GM23338 (cell line): ENCODE results near the gene ADGRF1. TPM values are rescaled to one million over a fixed set of nuclear protein-coding genes. Genes with fewer than 3 reads are reported as not detected.

ENCODE experiments used
- ATAC-seq: fragments of 200-7000 bp; cut with Tn5 transposase; 3 replicates; pipeline ENCODE4 v1.9.1; 2020
- DNase-seq: peaks from one replicate; pipeline ENCODE4 v3.0.0-alpha.2; 2015; ENCODE audit warnings: low spot score
- H2AFZ ChIP-seq: fragments of 200-600 bp; sonication (generic); 2 replicates; pipeline ENCODE4 v1.8.0; 2016; ENCODE audit warnings: antibody characterized with exemption, mild to moderate bottlenecking, moderate library complexity
- H3F3A ChIP-seq: fragments of 200-600 bp; sonication (generic); replicated peaks from 2 replicates; pipeline ENCODE4 v1.8.0; 2017; ENCODE audit warnings: antibody characterized with exemption, mixed run types, low read depth
- H3K27ac ChIP-seq: fragments of 200-600 bp; sonication (generic); 2 replicates; pipeline ENCODE4 v1.6.1; 2016; ENCODE audit warnings: low read depth
- H3K27me3 ChIP-seq: fragments of 200-600 bp; sonication (generic); 2 replicates; pipeline ENCODE4 v1.8.0; 2016; ENCODE audit warnings: mild to moderate bottlenecking, mixed run types, moderate library complexity; ENCODE audit not compliant: insufficient read depth
- H3K36me3 ChIP-seq: fragments of 200-600 bp; sonication (generic); 2 replicates; pipeline ENCODE4 v1.8.0; 2016; ENCODE audit warnings: mild to moderate bottlenecking; ENCODE audit not compliant: insufficient read depth
- H3K4me1 ChIP-seq: fragments of 200-600 bp; sonication (generic); 2 replicates; pipeline ENCODE4 v1.8.0; 2016; ENCODE audit warnings: mild to moderate bottlenecking, moderate library complexity; ENCODE audit not compliant: insufficient read depth
- H3K4me2 ChIP-seq: fragments of 200-600 bp; sonication (generic); 2 replicates; pipeline ENCODE4 v1.7.1; 2017; ENCODE audit warnings: mixed run types
- H3K4me3 ChIP-seq: fragments of 200-600 bp; sonication (generic); 2 replicates; pipeline ENCODE4 v1.6.1; 2016; ENCODE audit warnings: mixed run types
- H3K79me2 ChIP-seq: fragments of 200-600 bp; sonication (generic); replicated peaks from 2 replicates; pipeline ENCODE4 v1.8.0; 2017; ENCODE audit warnings: mild to moderate bottlenecking; ENCODE audit not compliant: insufficient read depth
- H3K9me2 ChIP-seq: fragments of 200-600 bp; sonication (generic); 2 replicates; pipeline ENCODE4 v1.8.0; 2017; ENCODE audit not compliant: insufficient read depth
- H4K20me1 ChIP-seq: fragments of 200-600 bp; sonication (generic); replicated peaks from 2 replicates; pipeline ENCODE4 v1.8.0; 2017; ENCODE audit warnings: mild to moderate bottlenecking; ENCODE audit not compliant: insufficient read depth
- H3K27ac Mint-ChIP-seq: 2 replicates; pipeline ENCODE4 v1.8.0; 2020; ENCODE audit warnings: inconsistent platforms, mild to moderate bottlenecking, moderate library complexity, mixed read lengths
- H3K27me3 Mint-ChIP-seq: 3 replicates; pipeline ENCODE4 v1.8.0; 2022; ENCODE audit warnings: low read depth, mild to moderate bottlenecking, moderate library complexity, mixed read lengths, inconsistent platforms; ENCODE audit not compliant: insufficient read depth, poor library complexity
- H3K36me3 Mint-ChIP-seq: 3 replicates; pipeline ENCODE4 v1.8.0; 2021; ENCODE audit warnings: low read depth, mild to moderate bottlenecking, inconsistent platforms, moderate library complexity, mixed read lengths
- H3K4me1 Mint-ChIP-seq: 3 replicates; pipeline ENCODE4 v1.8.0; 2020; ENCODE audit warnings: mild to moderate bottlenecking, inconsistent platforms, mixed read lengths
- H3K4me3 Mint-ChIP-seq: 3 replicates; pipeline ENCODE4 v1.8.0; 2021; ENCODE audit warnings: moderate library complexity, mild to moderate bottlenecking, inconsistent platforms, mixed read lengths
- H3K9me3 Mint-ChIP-seq: 3 replicates; pipeline ENCODE4 v1.8.0; 2020; ENCODE audit warnings: moderate library complexity, mild to moderate bottlenecking, inconsistent platforms, mixed read lengths
- CREB1 ChIP-seq: fragments of 250-450 bp; sonication (Bioruptor Pico); IDR thresholded peaks from 2 replicates; pipeline ENCODE4 v1.5.0; 2020; ENCODE audit warnings: low read depth, mild to moderate bottlenecking, moderate library complexity
- EZH2 ChIP-seq: fragments of 200-600 bp; sonication (generic); IDR thresholded peaks from one replicate; pipeline ENCODE4 v1.8.0; 2017; ENCODE audit warnings: antibody characterized with exemption, mild to moderate bottlenecking, low read depth; ENCODE audit not compliant: unreplicated experiment
- EZH2phosphoT487 ChIP-seq: fragments of 200-600 bp; sonication (generic); IDR thresholded peaks from one replicate; pipeline ENCODE4 v1.8.1; 2018; ENCODE audit warnings: antibody characterized with exemption; ENCODE audit not compliant: unreplicated experiment
- JUNB ChIP-seq: IDR thresholded peaks from one replicate; pipeline ENCODE4 v1.6.1; 2016; ENCODE audit warnings: antibody characterized with exemption; ENCODE audit not compliant: unreplicated experiment
- STAT1 ChIP-seq: IDR thresholded peaks from one replicate; pipeline ENCODE4 v1.6.1; 2016; ENCODE audit warnings: antibody characterized with exemption; ENCODE audit not compliant: unreplicated experiment
- ZNF114 ChIP-seq: fragments of 250-450 bp; sonication (Bioruptor Pico); IDR thresholded peaks from 2 replicates; pipeline ENCODE4 v1.5.0; 2020; ENCODE audit warnings: mild to moderate bottlenecking, moderate library complexity
- ZNF331 ChIP-seq: fragments of 250-450 bp; sonication (Bioruptor Pico); IDR thresholded peaks from 2 replicates; pipeline ENCODE4 v1.5.0; 2020; ENCODE audit warnings: low read depth, mild to moderate bottlenecking, moderate library complexity
- ZNF462 ChIP-seq: fragments of 250-450 bp; sonication (Bioruptor Pico); IDR thresholded peaks from 2 replicates; pipeline ENCODE4 v1.5.0; 2020; ENCODE audit warnings: mild to moderate bottlenecking, moderate library complexity
- polyA plus RNA-seq: library from polyadenylated mRNA; unstranded; fragments of >200 nt; fragmentation: Nextera tagmentation; extraction: Ambion mirVana; gene quantifications from 2 replicates; pipeline ENCODE4 v1.2.1, GENCODE V29; 2016
- total RNA-seq: library from RNA; depleted of rRNA; stranded (reverse); fragments of >200 nt; shearing (Covaris generic); gene quantifications from 2 replicates; pipeline ENCODE4 v1.2.3, GENCODE V29; 2014

ADGRF1 gene
- total and polyA plus RNA-seq, 2 experiments from 2014 or later: not detected

GRCh38 chr6:46961232-46961631 lies 80.9 kb downstream of the ADGRF1 start (continued):
- TF ChIP-seq ZNF462 (CRISPR knock-in tag): no peak
- TF ChIP-seq EZH2phosphoT487: no peak
- no peak for TF ChIP-seq ZNF114 (CRISPR knock-in tag)
- TF ChIP-seq EZH2: no peak

GRCh38 chr6:46959419-46959818 lies 82.7 kb downstream of the ADGRF1 start:
- no peak overlapping the region for H3K27ac Mint-ChIP-seq
- Histone ChIP-seq H3K4me1 (peaks cover 8% of the 10 kb centered on the region; the same call in 1 of the 2 replicates), H3K27ac (no peak overlapping the region), H3K79me2 (no peaks in the 10 kb centered on the region), H3K4me2 (no peak overlapping the region), H3K9me2 (peaks cover 18% of the 10 kb centered on the region), H2AFZ (no peak overlapping the region), H3K27me3 (no peaks in the 10 kb centered on the region), H3F3A (no peaks in the 10 kb centered on the region), H3K36me3 (no peaks in the 10 kb centered on the region), H3K4me3 (no peak overlapping the region), H4K20me1 (no peaks in the 10 kb centered on the region)
- peaks cover 14% of the 10 kb centered on the region; the same call in 2 of the 3 replicates for H3K4me1 Mint-ChIP-seq
- H3K4me3 Mint-ChIP-seq: no peak overlapping the region
- DNase-seq: no peak
- H3K36me3 Mint-ChIP-seq: no peaks in the 10 kb centered on the region
- H3K27me3 Mint-ChIP-seq: peaks cover 5% of the 10 kb centered on the region
- H3K9me3 Mint-ChIP-seq: no peaks in the 10 kb centered on the region
- ATAC-seq: no peak
- TF ChIP-seq JUNB: no peak
- no peak for TF ChIP-seq ZNF331
- TF ChIP-seq ZNF462 (CRISPR knock-in tag): no peak
- no peak for TF ChIP-seq EZH2phosphoT487
- no peak for TF ChIP-seq CREB1 (CRISPR knock-in tag)
- no peak for TF ChIP-seq STAT1
